CD4-positive, alpha-beta T cell (primary cell): ENCODE measurements around the gene CCSAP. TPM values are rescaled to one million over a fixed set of nuclear protein-coding genes. Genes with fewer than 3 reads are reported as not detected.

Experiments
- ATAC-seq: fragments of 200-7000 bp; cut with Tn5 transposase; one replicate; pipeline ENCODE4 v1.10.0; 2022; ENCODE audit warnings: mild to moderate bottlenecking; ENCODE audit not compliant: poor library complexity
- CTCF ChIA-PET: fragments of 350-600 bp; sonication (Branson Sonifier 250); formaldehyde crosslinking; loops from one replicate; lab custom pipeline; 2021; ENCODE audit warnings: antibody characterized with exemption, inconsistent platforms; lab: Charles Lee
- POLR2A ChIA-PET: fragments of 350-600 bp; sonication (Branson Sonifier 250); formaldehyde crosslinking; loops from one replicate; lab custom pipeline; 2021; ENCODE audit warnings: antibody characterized with exemption, inconsistent platforms; lab: Charles Lee
- DNase-seq, 14 experiments: peaks; one replicate each; pipeline ENCODE4 v3.0.0-alpha.2; 2013 to 2020; ENCODE audit warnings: mixed read lengths in 2 of 14
- H3K27ac ChIP-seq, 2 donors: one replicate each; pipeline versions ENCODE4 v1.5.1 to v1.7.0; 2013; ENCODE audit warnings: low read length in 2 of 2, low read depth in 1 of 2, mild to moderate bottlenecking in 1 of 2
- H3K27me3 ChIP-seq, 2 experiments: 1 replicate in 1 of 2; 2 replicates in 1 of 2; pipeline versions ENCODE4 v1.6.1 to v1.7.0; 2013; ENCODE audit warnings: low read length in 2 of 2, control low read depth in 1 of 2, mild to moderate bottlenecking in 1 of 2, moderate library complexity in 1 of 2; ENCODE audit not compliant: insufficient read depth in 2 of 2, control insufficient read depth in 1 of 2
- H3K36me3 ChIP-seq: one replicate; pipeline ENCODE4 v1.6.1; 2013; ENCODE audit warnings: low read length, control low read depth; ENCODE audit not compliant: insufficient read depth
- H3K4me1 ChIP-seq: one replicate; pipeline ENCODE4 v1.6.1; 2013; ENCODE audit warnings: low read length, control low read depth; ENCODE audit not compliant: insufficient read depth
- H3K4me3 ChIP-seq: one replicate; pipeline ENCODE4 v1.5.1; 2013; ENCODE audit warnings: mild to moderate bottlenecking, low read length, moderate library complexity
- H3K9me3 ChIP-seq, 2 experiments: 1 replicate in 1 of 2; 2 replicates in 1 of 2; pipeline versions ENCODE4 v1.6.1 to v1.7.0; 2013; ENCODE audit warnings: low read length in 2 of 2, mild to moderate bottlenecking in 2 of 2, control low read depth in 1 of 2, moderate library complexity in 1 of 2; ENCODE audit not compliant: control insufficient read depth in 1 of 2, insufficient read depth in 1 of 2
- H3K27ac Mint-ChIP-seq: one replicate; pipeline ENCODE4 v1.8.0; 2020; ENCODE audit warnings: mixed read lengths
- H3K27me3 Mint-ChIP-seq: one replicate; pipeline ENCODE4 v1.8.0; 2021; ENCODE audit warnings: mixed read lengths
- H3K36me3 Mint-ChIP-seq: one replicate; pipeline ENCODE4 v1.8.0; 2021; ENCODE audit warnings: low read depth, mixed read lengths
- H3K4me1 Mint-ChIP-seq: one replicate; pipeline ENCODE4 v1.8.0; 2021; ENCODE audit warnings: low read depth, mixed read lengths
- H3K4me3 Mint-ChIP-seq: one replicate; pipeline ENCODE4 v1.8.0; 2020; ENCODE audit warnings: mild to moderate bottlenecking, mixed read lengths
- H3K9me3 Mint-ChIP-seq: one replicate; pipeline ENCODE4 v1.8.0; 2020; ENCODE audit warnings: mixed read lengths
- intact Hi-C, 2 experiments: fragments of 100-400 bp; cut with DNase I in 1 of 2; cut with micrococcal nuclease in 1 of 2; formaldehyde crosslinking; loops; one replicate each; pipeline versions ENCODE4 v1.15.1 to v1.9.0; 2023 to 2025; cut with DNase I, micrococcal nuclease
- total RNA-seq, 174 experiments: library from RNA in 2 of 174; stranded (reverse) in 2 of 174; gene quantifications; one replicate each; pipeline ENCODE4 v1.2.3 and lab custom pipeline; 2021 to 2026
- TF ChIP-seq, protein P1 (sequence below): fragments of 200-600 bp; IDR thresholded peaks from one replicate; pipeline ENCODE4 v1.8.0; 2022; ENCODE audit warnings: antibody characterized with exemption, mild to moderate bottlenecking

CCSAP gene
- total RNA-seq, 2 experiments from 2014 or later, result 14.3 to 15.2 TPM

GRCh38 chr1:229275005-229275404, 67.8 kb downstream of the CCSAP start:
- H3K27ac Mint-ChIP-seq, result no peak overlapping the region
- no peak for ATAC-seq
- intact Hi-C loops, result no loop called here
- peaks cover 3% of the 10 kb centered on the region for H3K36me3 ChIP-seq
- peaks cover 7% of the 10 kb centered on the region for H3K36me3 Mint-ChIP-seq
- no peaks in the 10 kb centered on the region for H3K27me3 ChIP-seq
- H3K27me3 Mint-ChIP-seq, result no peaks in the 10 kb centered on the region
- peaks cover 0 to 6% of the 10 kb centered on the region in 2 experiments for H3K9me3 ChIP-seq
- H3K4me3 Mint-ChIP-seq, result no peak overlapping the region
- no peak for DNase-seq
- no peak overlapping the region for H3K4me3 ChIP-seq
- no peaks in the 10 kb centered on the region for H3K9me3 Mint-ChIP-seq
- CTCF ChIA-PET, result interaction anchor here (0.7 kb wide), 1 partner anchor 799 kb away, joined by 3 read pairs; no protein-coding TSS in a partner anchor
- POLR2A ChIA-PET, result no interaction called here
- TF ChIP-seq, protein P1, sequence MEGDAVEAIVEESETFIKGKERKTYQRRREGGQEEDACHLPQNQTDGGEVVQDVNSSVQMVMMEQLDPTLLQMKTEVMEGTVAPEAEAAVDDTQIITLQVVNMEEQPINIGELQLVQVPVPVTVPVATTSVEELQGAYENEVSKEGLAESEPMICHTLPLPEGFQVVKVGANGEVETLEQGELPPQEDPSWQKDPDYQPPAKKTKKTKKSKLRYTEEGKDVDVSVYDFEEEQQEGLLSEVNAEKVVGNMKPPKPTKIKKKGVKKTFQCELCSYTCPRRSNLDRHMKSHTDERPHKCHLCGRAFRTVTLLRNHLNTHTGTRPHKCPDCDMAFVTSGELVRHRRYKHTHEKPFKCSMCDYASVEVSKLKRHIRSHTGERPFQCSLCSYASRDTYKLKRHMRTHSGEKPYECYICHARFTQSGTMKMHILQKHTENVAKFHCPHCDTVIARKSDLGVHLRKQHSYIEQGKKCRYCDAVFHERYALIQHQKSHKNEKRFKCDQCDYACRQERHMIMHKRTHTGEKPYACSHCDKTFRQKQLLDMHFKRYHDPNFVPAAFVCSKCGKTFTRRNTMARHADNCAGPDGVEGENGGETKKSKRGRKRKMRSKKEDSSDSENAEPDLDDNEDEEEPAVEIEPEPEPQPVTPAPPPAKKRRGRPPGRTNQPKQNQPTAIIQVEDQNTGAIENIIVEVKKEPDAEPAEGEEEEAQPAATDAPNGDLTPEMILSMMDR, result no peak
- no peak overlapping the region for H3K27ac ChIP-seq
- peaks cover 43% of the 10 kb centered on the region for H3K4me1 ChIP-seq
- peaks cover 44% of the 10 kb centered on the region for H3K4me1 Mint-ChIP-seq

GRCh38 chr1:229273507-229274232, 69.2 kb downstream of the CCSAP start:
- H3K27ac Mint-ChIP-seq, result no peak overlapping the region
- H3K4me3 Mint-ChIP-seq, result no peak overlapping the region
- intact Hi-C loops, result loop anchor here in 1 of 2 experiments (5.0 kb wide), 2 partner anchors 234 to 354 kb away; partner anchors contain the start of genes NUP133, TAF5L and URB2
- H3K9me3 Mint-ChIP-seq, result no peaks in the 10 kb centered on the region
- TF ChIP-seq, protein P1, result no peak
- no peak for DNase-seq
- peaks cover 3% of the 10 kb centered on the region for H3K36me3 ChIP-seq
- H3K4me1 Mint-ChIP-seq, result peaks cover 44% of the 10 kb centered on the region
- H3K4me3 ChIP-seq, result no peak overlapping the region
- H3K4me1 ChIP-seq, result peaks cover 43% of the 10 kb centered on the region
- POLR2A ChIA-PET, result interaction anchor here (1.0 kb wide), 1 partner anchor 20 kb away, joined by 4 read pairs; no protein-coding TSS in a partner anchor
- H3K27me3 ChIP-seq, result no peaks in the 10 kb centered on the region
- H3K36me3 Mint-ChIP-seq, result peaks cover 7% of the 10 kb centered on the region
- no peaks in the 10 kb centered on the region for H3K27me3 Mint-ChIP-seq
- peaks cover 0 to 6% of the 10 kb centered on the region in 2 experiments for H3K9me3 ChIP-seq
- no peak overlapping the region for H3K27ac ChIP-seq
- CTCF ChIA-PET, result interaction anchor here (0.7 kb wide), 1 partner anchor 392 kb away, joined by 4 read pairs; no protein-coding TSS in a partner anchor
- ATAC-seq, result no peak

GRCh38 chr1:229272164-229273158, 70.4 kb downstream of the CCSAP start:
- H3K4me1 ChIP-seq, result peaks cover 39% of the 10 kb centered on the region
- Mint-ChIP-seq H3K27ac (peak overlapping the region; percentile 77), H3K36me3 (peaks cover 7% of the 10 kb centered on the region), H3K4me1 (peaks cover 44% of the 10 kb centered on the region), H3K27me3 (no peaks in the 10 kb centered on the region), H3K9me3 (peaks cover 4% of the 10 kb centered on the region), H3K4me3 (peak overlapping the region; percentile 99)
- peak overlapping the region; percentile 80 for H3K4me3 ChIP-seq
- no peak overlapping the region for H3K27ac ChIP-seq
- ChIA-PET POLR2A (interaction anchor here (0.7 to 2.8 kb wide), 6 partner anchors 11 to 235 kb away, joined by 3 to 16 read pairs (median 4); partner anchors contain the start of gene CCSAP), CTCF (no interaction called here)
- no peaks in the 10 kb centered on the region for H3K27me3 ChIP-seq
- H3K36me3 ChIP-seq, result no peaks in the 10 kb centered on the region
- peaks cover 0 to 8% of the 10 kb centered on the region in 2 experiments for H3K9me3 ChIP-seq
- DNase-seq, result no peak
- ATAC-seq, result no peak
- TF ChIP-seq, protein P1, result no peak
- intact Hi-C loops, result loop anchor here in 1 of 2 experiments (5.0 kb wide), 2 partner anchors 235 to 355 kb away; partner anchors contain the start of genes NUP133, TAF5L and URB2
